WERI-Rb-1 (cell line): Measurements from ENCODE around the gene STEEP1.

Experiments
- DNase-seq: peaks from one replicate; pipeline ENCODE4 v3.0.0-alpha.2; 2020
- H3K27ac ChIP-seq: fragments of 250-450 bp; sonication (Bioruptor Pico); 2 replicates; pipeline ENCODE4 v1.5.1; 2020; ENCODE audit warnings: mild to moderate bottlenecking, moderate library complexity
- H3K27me3 ChIP-seq: fragments of 250-450 bp; sonication (Bioruptor Pico); 2 replicates; pipeline ENCODE4 v1.5.1; 2021; ENCODE audit warnings: mild to moderate bottlenecking, low read depth, moderate library complexity; ENCODE audit not compliant: insufficient read depth, severe bottlenecking
- H3K36me3 ChIP-seq: fragments of 250-450 bp; sonication (Bioruptor Pico); 2 replicates; pipeline ENCODE4 v1.5.1; 2020; ENCODE audit warnings: mild to moderate bottlenecking, moderate library complexity
- H3K4me3 ChIP-seq: 2 replicates; pipeline ENCODE4 v1.5.1; 2011; ENCODE audit warnings: low read depth, mild to moderate bottlenecking, control low read depth, low read length
- H3K9me3 ChIP-seq: fragments of 250-450 bp; sonication (Bioruptor Pico); 2 replicates; pipeline ENCODE4 v1.5.1; 2021; ENCODE audit warnings: mild to moderate bottlenecking, moderate library complexity; ENCODE audit not compliant: severe bottlenecking
- CTCF ChIP-seq: IDR thresholded peaks from 2 replicates; pipeline ENCODE4 v1.5.1; 2011; ENCODE audit warnings: low read depth, mild to moderate bottlenecking, control low read depth, inconsistent platforms, low read length

STEEP1 gene

DNA sequence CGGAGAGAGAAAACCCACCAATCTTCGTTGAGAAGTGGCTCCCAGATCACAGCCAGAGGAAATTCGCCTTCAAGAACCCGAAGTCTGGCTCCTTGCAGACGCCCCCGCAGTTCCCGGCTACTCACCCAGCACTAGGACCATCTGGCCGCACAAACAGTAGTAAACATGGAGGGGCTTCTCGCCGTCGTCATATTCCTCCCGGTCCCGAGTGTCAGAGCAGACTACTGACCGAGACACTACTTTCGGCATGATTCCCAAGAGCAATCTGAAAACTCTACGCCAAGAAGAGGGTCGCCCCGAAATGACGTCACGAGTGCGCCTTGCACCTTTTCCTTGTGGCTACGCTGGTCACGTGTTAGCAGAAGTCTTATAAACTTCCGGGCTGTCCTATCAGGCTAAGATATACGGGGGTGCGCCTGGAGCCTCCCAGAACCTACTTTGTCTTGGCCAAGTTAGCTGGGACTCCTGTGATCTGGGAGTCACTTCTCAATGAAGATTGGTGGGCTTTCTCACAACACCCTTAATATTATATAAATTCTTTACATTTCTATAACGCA lies at the start of gene STEEP1:
Gene STEEP1 (minus strand): TSS at position 303 of the 557 bp plus-strand sequence. CDS start 54 bp downstream, at position 249.
- peaks cover 5% of the 10 kb centered on the region for H3K36me3 ChIP-seq
- TF ChIP-seq CTCF = no peak
- H3K9me3 ChIP-seq = peaks cover 6% of the 10 kb centered on the region
- peak within 1 kb of the TSS; percentile 48; the same call in 1 of the 2 replicates for H3K27ac ChIP-seq
- peak; percentile 91 for DNase-seq
- H3K4me3 ChIP-seq = peak within 1 kb of the TSS; percentile 57
- H3K27me3 ChIP-seq = peaks cover 4% of the 10 kb centered on the region

- TF ChIP-seq CTCF = no peak
- Histone ChIP-seq H3K36me3 (no peaks in the 10 kb centered on the region), H3K27ac (no peak overlapping the region), H3K9me3 (no peaks in the 10 kb centered on the region), H3K27me3 (peaks cover 4% of the 10 kb centered on the region), H3K4me3 (no peak overlapping the region)
- DNase-seq = no peak
Measured at GRCh38 chrX:119614776-119615175, 49.6 kb upstream of the STEEP1 start.

DNA sequence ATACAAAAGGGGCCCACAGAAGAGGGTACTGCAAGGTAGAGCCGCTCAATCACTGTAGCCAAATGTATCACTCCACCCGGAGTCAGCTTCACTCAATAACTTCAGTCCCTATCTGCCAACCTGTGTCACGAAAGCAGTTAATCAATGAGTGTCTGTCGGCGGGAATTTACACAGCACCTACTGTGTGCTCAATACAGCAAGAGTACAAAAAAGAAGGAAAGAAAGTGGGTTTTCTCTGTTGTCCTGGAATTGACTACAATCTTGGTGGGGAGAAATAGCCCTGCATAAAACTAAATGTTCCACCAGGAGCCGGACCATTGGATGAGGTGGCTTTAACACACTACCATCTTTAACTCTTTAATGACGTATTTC lies 41.8 kb upstream of the STEEP1 start:
- H3K27me3 ChIP-seq = peaks cover 20% of the 10 kb centered on the region
- DNase-seq = no peak
- no peak overlapping the region for H3K27ac ChIP-seq
- TF ChIP-seq CTCF = no peak
- no peak overlapping the region for H3K4me3 ChIP-seq
- H3K36me3 ChIP-seq = no peaks in the 10 kb centered on the region
- no peaks in the 10 kb centered on the region for H3K9me3 ChIP-seq

DNA sequence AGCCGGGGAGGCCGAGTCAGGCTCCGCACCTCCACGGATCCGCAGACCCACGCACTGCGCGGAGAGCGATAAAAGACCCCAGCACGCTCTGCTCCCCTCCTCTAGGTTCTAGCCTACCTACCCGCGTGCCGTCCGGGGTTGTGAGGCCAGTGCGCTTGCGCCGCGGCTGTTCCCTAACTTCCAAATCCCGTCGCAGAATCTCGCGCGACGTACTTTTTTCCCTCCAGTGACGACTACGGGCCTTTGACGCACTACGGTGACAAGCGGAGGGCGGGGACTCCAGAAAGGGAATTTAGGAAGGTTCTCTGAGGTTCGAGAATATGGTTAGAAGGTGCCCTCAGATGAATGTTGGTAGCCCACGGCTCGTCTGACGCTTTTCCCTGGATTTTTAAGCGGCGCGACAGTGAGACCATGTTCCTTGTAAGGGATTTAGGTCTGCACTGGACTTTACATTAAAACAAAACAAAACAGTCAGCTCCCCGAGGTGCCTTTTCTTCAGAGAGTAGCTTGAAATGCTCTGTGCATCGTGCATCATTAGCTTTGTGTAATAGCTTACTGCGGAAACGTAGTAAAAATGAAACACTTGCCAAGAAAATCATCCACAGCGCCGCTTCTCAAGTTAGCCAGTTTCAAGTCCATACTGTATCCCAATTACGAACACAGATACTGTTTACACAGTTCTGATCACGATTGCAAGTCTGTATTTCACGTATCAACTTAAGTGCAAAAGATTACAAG lies 41.2 kb upstream of the STEEP1 start, which contains the start of gene NKRF:
Gene NKRF (minus strand): TSS at position 145 of the 738 bp plus-strand sequence.
- no peaks in the 10 kb centered on the region for H3K36me3 ChIP-seq
- H3K4me3 ChIP-seq = peak within 1 kb of the TSS; percentile 74
- no peaks in the 10 kb centered on the region for H3K9me3 ChIP-seq
- peak; percentile 85 for DNase-seq
- H3K27ac ChIP-seq = peak within 1 kb of the TSS; percentile 68
- no peak for TF ChIP-seq CTCF
- peaks cover 20% of the 10 kb centered on the region for H3K27me3 ChIP-seq

DNA sequence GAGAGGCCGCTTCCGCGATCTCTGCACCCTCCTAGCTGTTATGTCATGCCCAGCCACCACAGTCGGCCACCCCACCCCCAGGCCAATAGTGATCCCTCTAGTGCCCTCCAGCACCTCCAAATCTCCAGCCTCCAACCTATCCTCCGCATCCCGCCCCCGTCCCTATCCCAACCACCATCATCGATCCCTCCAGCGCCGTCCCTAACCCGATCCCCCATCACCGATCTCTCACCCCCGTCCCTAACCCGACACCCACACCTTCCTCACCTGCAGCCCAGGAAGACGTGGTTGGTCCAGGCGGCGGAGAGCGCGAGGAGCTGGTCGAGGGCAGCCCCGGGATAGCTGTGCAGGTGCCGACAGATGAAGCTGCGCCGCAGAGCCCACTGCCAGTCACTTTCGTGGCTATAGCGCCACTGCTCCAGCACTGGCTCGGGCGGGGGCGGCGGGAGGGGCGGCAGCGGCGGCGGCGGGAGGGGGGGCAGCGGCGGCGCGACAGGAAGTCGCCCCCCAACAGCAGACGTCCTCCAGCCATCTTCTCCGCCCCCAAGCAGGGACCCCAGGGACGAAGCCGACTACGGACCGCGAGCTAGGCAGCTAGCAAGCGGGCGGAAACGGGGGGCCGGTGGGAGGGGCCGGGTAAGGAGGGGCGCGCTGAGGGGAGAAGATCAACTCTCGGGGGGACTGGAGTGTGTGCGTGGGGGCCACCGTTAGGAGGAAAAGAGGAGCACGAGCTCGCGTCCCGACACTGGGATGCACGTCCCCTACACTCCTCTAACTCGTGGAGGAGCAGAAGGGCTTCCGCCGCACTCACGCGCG lies 40.5 kb upstream of the STEEP1 start:
- Histone ChIP-seq H3K36me3 (no peaks in the 10 kb centered on the region), H3K9me3 (no peaks in the 10 kb centered on the region), H3K27me3 (peaks cover 20% of the 10 kb centered on the region), H3K27ac (peak overlapping the region; percentile 68), H3K4me3 (peak overlapping the region; percentile 74)
- no peak for TF ChIP-seq CTCF
- DNase-seq = peak; percentile 35
